H1 (cell line): ENCODE data around the gene TSPAN17. TPM values are rescaled to one million over a fixed set of nuclear protein-coding genes. Genes with fewer than 3 reads are reported as not detected.
A peak's percentile ranks its signal among the peaks of the same experiment; 100 is the strongest.

Experiments
- CTCF ChIA-PET: fragments of 300-600 bp; sonication (Branson Sonifier 250); formaldehyde crosslinking; loops from one replicate; lab custom pipeline; 2021; ENCODE audit not compliant: partially characterized antibody; lab: Charles Lee
- POLR2A ChIA-PET: fragments of 300-600 bp; sonication (Branson Sonifier 250); formaldehyde crosslinking; loops from one replicate; lab custom pipeline; 2021; ENCODE audit warnings: inconsistent platforms; ENCODE audit not compliant: partially characterized antibody; lab: Charles Lee
- DNase-seq, 2 experiments: peaks; one replicate each; pipeline versions ENCODE4 v3.0.0 to v3.0.0-alpha.2; 2010 to 2022; ENCODE audit warnings: low spot score in 2 of 2, low read depth in 1 of 2, mixed read lengths in 1 of 2
- FAIRE-seq: peaks from 2 replicates; lab custom pipeline; 2011; peaks lifted over from hg19 to GRCh38; lab: Jason Lieb, UNC
- H2AFZ ChIP-seq: 2 replicates; pipeline ENCODE4 v1.8.1; 2012; ENCODE audit warnings: low read length, inconsistent platforms
- H2AK5ac ChIP-seq: 2 replicates; pipeline ENCODE4 v1.6.1; 2013; ENCODE audit warnings: low read depth, low read length
- H2BK120ac ChIP-seq: replicated peaks from 2 replicates; pipeline ENCODE3; 2013; ENCODE audit warnings: low read depth, low read length, inconsistent platforms
- H2BK12ac ChIP-seq: 2 replicates; pipeline ENCODE4 v1.6.1; 2013; ENCODE audit warnings: low read depth, low read length
- H2BK15ac ChIP-seq: 2 replicates; pipeline ENCODE4 v1.6.1; 2013; ENCODE audit warnings: low read length
- H2BK20ac ChIP-seq: 2 replicates; pipeline ENCODE4 v1.6.1; 2013; ENCODE audit warnings: low read length
- H2BK5ac ChIP-seq: 2 replicates; pipeline ENCODE4 v1.6.1; 2013; ENCODE audit warnings: low read depth, low read length
- H3K14ac ChIP-seq: 2 replicates; pipeline ENCODE4 v1.6.1; 2013; ENCODE audit warnings: inconsistent platforms; ENCODE audit not compliant: insufficient read length
- H3K18ac ChIP-seq: 2 replicates; pipeline ENCODE4 v1.6.1; 2013; ENCODE audit warnings: low read length; ENCODE audit errors: extremely low read depth
- H3K23ac ChIP-seq: 2 replicates; pipeline ENCODE4 v1.6.1; 2013; ENCODE audit warnings: inconsistent platforms; ENCODE audit not compliant: insufficient read length
- H3K23me2 ChIP-seq: 2 replicates; pipeline ENCODE4 v1.6.1; 2013; ENCODE audit warnings: low read depth, low read length
- H3K27ac ChIP-seq: 2 replicates; pipeline ENCODE4 v1.6.1; 2011; ENCODE audit warnings: low read depth, low read length, inconsistent platforms
- H3K27me3 ChIP-seq, 4 experiments: replicated peaks in 1 of 4; 1 replicate in 1 of 4; 2 replicates in 3 of 4; pipeline versions ENCODE4 v1.6.1 to v1.8.1; 2011 to 2013; ENCODE audit warnings: low read length in 3 of 4, mild to moderate bottlenecking in 3 of 4, inconsistent platforms in 2 of 4, mixed read lengths in 2 of 4, moderate library complexity in 1 of 4; ENCODE audit not compliant: control insufficient read depth in 3 of 4, insufficient read depth in 3 of 4; ENCODE audit errors: extremely low read depth in 1 of 4
- H3K36me3 ChIP-seq, 4 experiments: 2 replicates each; pipeline versions ENCODE4 v1.6.1 to v1.8.1; 2011 to 2013; ENCODE audit warnings: mild to moderate bottlenecking in 4 of 4, low read length in 3 of 4, moderate library complexity in 2 of 4, control low read depth in 1 of 4, inconsistent platforms in 1 of 4; ENCODE audit not compliant: insufficient read depth in 4 of 4, control insufficient read depth in 2 of 4
- H3K4ac ChIP-seq: replicated peaks from 2 replicates; pipeline ENCODE3; 2013; ENCODE audit warnings: low read length, low read depth, mixed read lengths, inconsistent platforms; ENCODE audit not compliant: insufficient read length
- H3K4me1 ChIP-seq, 4 experiments: replicated peaks in 1 of 4; 1 replicate in 1 of 4; 2 replicates in 3 of 4; pipeline versions ENCODE4 v1.6.1 to v1.8.1; 2011 to 2013; ENCODE audit warnings: low read length in 3 of 4, inconsistent platforms in 2 of 4, mixed read lengths in 1 of 4; ENCODE audit not compliant: insufficient read depth in 4 of 4, control insufficient read depth in 3 of 4
- H3K4me2 ChIP-seq, 2 experiments: 2 replicates each; pipeline versions ENCODE4 v1.6.1 to v1.8.1; 2011 to 2013; ENCODE audit warnings: low read depth in 2 of 2, low read length in 2 of 2, control low read depth in 1 of 2, inconsistent platforms in 1 of 2, mild to moderate bottlenecking in 1 of 2; ENCODE audit not compliant: insufficient read depth in 1 of 2
- H3K4me3 ChIP-seq, 4 experiments: fragments of 200-600, 300-600 bp in 1 of 4; sonication (generic), shearing (Covaris generic), sonication (Bioruptor Twin) in 1 of 4; 2 replicates each; pipeline versions ENCODE4 v1.5.1 to v1.8.1; 2011 to 2016; ENCODE audit warnings: low read length in 4 of 4, low read depth in 3 of 4, control low read depth in 2 of 4, inconsistent platforms in 2 of 4, mild to moderate bottlenecking in 2 of 4, mixed read lengths in 1 of 4, moderate library complexity in 1 of 4; ENCODE audit not compliant: insufficient read depth in 2 of 4; ENCODE audit errors: extremely low read depth in 1 of 4
- H3K56ac ChIP-seq: replicated peaks from 2 replicates; pipeline ENCODE3; 2013; ENCODE audit warnings: low read depth, mild to moderate bottlenecking, mixed read lengths, low read length, inconsistent platforms; ENCODE audit not compliant: insufficient read length
- H3K79me1 ChIP-seq: 2 replicates; pipeline ENCODE4 v1.6.1; 2013; ENCODE audit warnings: low read depth, low read length, control low read depth
- H3K79me2 ChIP-seq, 2 experiments: 2 replicates each; pipeline versions ENCODE4 v1.6.1 to v1.8.1; 2012 to 2013; ENCODE audit warnings: low read length in 2 of 2, mild to moderate bottlenecking in 2 of 2, inconsistent platforms in 1 of 2; ENCODE audit not compliant: insufficient read depth in 2 of 2, control insufficient read depth in 1 of 2
- H3K9ac ChIP-seq, 4 experiments: replicated peaks in 1 of 4; 1 replicate in 1 of 4; 2 replicates in 3 of 4; pipeline versions ENCODE4 v1.6.1 to v1.8.1; 2011 to 2013; ENCODE audit warnings: low read depth in 3 of 4, low read length in 3 of 4, control low read depth in 2 of 4, mild to moderate bottlenecking in 2 of 4, moderate library complexity in 2 of 4, inconsistent platforms in 1 of 4; ENCODE audit errors: extremely low read depth in 1 of 4
- H3K9me3 ChIP-seq, 2 experiments: 2 replicates each; pipeline versions ENCODE4 v1.6.1 to v1.8.1; 2012 to 2013; ENCODE audit warnings: mild to moderate bottlenecking in 2 of 2, moderate library complexity in 2 of 2, control low read depth in 1 of 2, inconsistent platforms in 1 of 2, low read depth in 1 of 2, low read length in 1 of 2, mixed read lengths in 1 of 2; ENCODE audit not compliant: insufficient read depth in 2 of 2
- H4K20me1 ChIP-seq, 2 experiments: replicated peaks in 1 of 2; 2 replicates each; pipeline versions ENCODE3 to v1.8.1; 2011 to 2013; ENCODE audit warnings: inconsistent platforms in 2 of 2, low read length in 2 of 2, mild to moderate bottlenecking in 1 of 2; ENCODE audit not compliant: insufficient read depth in 2 of 2, control insufficient read depth in 1 of 2
- H4K5ac ChIP-seq: 2 replicates; pipeline ENCODE4 v1.6.1; 2013; ENCODE audit warnings: low read length, low read depth, mixed read lengths, inconsistent platforms; ENCODE audit not compliant: insufficient read length
- H4K8ac ChIP-seq: 2 replicates; pipeline ENCODE4 v1.8.0; 2013; ENCODE audit warnings: mild to moderate bottlenecking, moderate library complexity, low read length, inconsistent platforms; ENCODE audit not compliant: insufficient read depth; ENCODE audit errors: extremely low read depth
- H4K91ac ChIP-seq: replicated peaks from 2 replicates; pipeline ENCODE3; 2013; ENCODE audit warnings: low read length, mixed read lengths, inconsistent platforms; ENCODE audit not compliant: insufficient read length
- CHD1 ChIP-seq: IDR thresholded peaks from 2 replicates; pipeline ENCODE4 v1.6.1; 2012; ENCODE audit warnings: low read depth, low read length, improper control_type of control experiment
- NANOG ChIP-seq: IDR thresholded peaks from 2 replicates; pipeline ENCODE4 v1.6.1; 2011; ENCODE audit warnings: low read length, low read depth, mild to moderate bottlenecking, inconsistent platforms; ENCODE audit not compliant: insufficient read depth, poor library complexity, severe bottlenecking
- NRF1 ChIP-seq: IDR thresholded peaks from 2 replicates; pipeline ENCODE4 v1.6.1; 2011; ENCODE audit warnings: mild to moderate bottlenecking, low read depth, low read length, improper control_type of control experiment
- POU5F1 ChIP-seq: IDR thresholded peaks from 2 replicates; pipeline ENCODE4 v1.6.1; 2011; ENCODE audit warnings: low read depth, mild to moderate bottlenecking, low read length, moderate library complexity
- SIRT6 ChIP-seq: IDR thresholded peaks from one replicate; pipeline ENCODE4 v1.7.1; 2012; ENCODE audit warnings: low read length, inconsistent platforms
- SIX5 ChIP-seq: IDR thresholded peaks from 2 replicates; pipeline ENCODE4 v1.6.1; 2011; ENCODE audit warnings: mild to moderate bottlenecking, low read depth, low read length
- SRF ChIP-seq: IDR thresholded peaks from 2 replicates; pipeline ENCODE4 v1.6.1; 2011; ENCODE audit warnings: mild to moderate bottlenecking, low read depth, low read length, moderate library complexity
- WGBS, 2 experiments: shearing (Covaris generic) in 1 of 2; methylation state at CpG; one replicate each; pipeline versions ENCODE4 v1.1.6 to v1.1.7; 2013 to 2015; ENCODE audit warnings: low lambda C conversion rate in 2 of 2, mixed read lengths in 2 of 2, inconsistent platforms in 1 of 2, low coverage in 1 of 2, missing lambda C conversion rate in 1 of 2; ENCODE audit not compliant: insufficient replicate concordance in 2 of 2, insufficient coverage in 1 of 2, insufficient read length in 1 of 2; ENCODE audit errors: extremely low coverage in 1 of 2, missing lambda C conversion rate in 1 of 2; 5-methylcytosine and 5-hydroxymethylcytosine counted together
- polyA plus RNA-seq, 7 experiments: library from polyadenylated mRNA; depleted of rRNA in 3 of 7; stranded (reverse) in 5 of 7; unstranded in 2 of 7; fragments of >200 nt in 5 of 7; fragments of 200-250 nt in 2 of 7; gene quantifications; 1 replicate in 5 of 7; 2 replicates in 1 of 7; 4 replicates in 1 of 7; pipeline versions ENCODE4 v1.2.1 to v1.2.3, GENCODE V29; 2011 to 2013; ENCODE audit warnings: missing spikeins in 2 of 7, mixed read lengths in 2 of 7
- total RNA-seq: library from RNA; stranded (reverse); fragmentation: NEBNext Ultra II Directional; extraction: Animal tissue kit (Norgen Biotek cat#: 25700); gene quantifications from 2 replicates; pipeline ENCODE4 v1.2.1, GENCODE V29; 2021

The TSPAN17 gene
- total and polyA plus RNA-seq, 2 of the 8 experiments (the other 6 are each of a cell fraction or from before 2014, with no cell fraction given) = 41.5 to 53.7 TPM

DNA sequence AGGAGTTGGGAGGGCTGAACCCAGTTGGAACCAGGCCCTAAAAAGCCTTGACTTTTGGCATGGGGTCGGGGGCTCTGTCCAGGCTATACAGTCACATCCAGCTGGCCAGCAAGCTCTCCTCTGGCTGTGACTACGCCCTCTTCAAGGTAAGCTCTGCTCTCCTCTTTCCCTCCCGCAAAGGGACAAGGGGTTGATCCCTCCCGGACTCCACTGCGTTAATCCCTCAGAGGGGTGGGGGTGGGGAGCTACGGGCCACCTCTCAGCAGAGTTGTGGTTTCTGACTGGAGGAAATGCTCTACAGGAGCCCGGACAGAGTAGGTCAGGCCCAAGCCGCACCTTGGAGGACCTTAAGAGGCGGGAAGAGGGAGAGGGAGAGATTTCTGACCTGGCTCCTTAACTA is 3.0 kb upstream of the TSPAN17 start:
- Histone ChIP-seq H3K27ac (no peak overlapping the region), H4K20me1 (peaks cover 3% of the 10 kb centered on the region in 2 experiments), H3K56ac (no peak overlapping the region), H3K4me2 (0 out of 4 replicates have a peak overlapping the region, but pooled peaks of 1 of the 2 experiments have one; percentile 2), H2BK120ac (no peak overlapping the region), H4K5ac (no peak overlapping the region), H3K9ac (no peak overlapping the region), H2AFZ (no peak overlapping the region), H3K14ac (no peak overlapping the region), H4K8ac (peak overlapping the region; percentile 28; the same call in 1 of the 2 replicates), H3K79me1 (peaks cover 10% of the 10 kb centered on the region; the same call in 1 of the 2 replicates), H4K91ac (no peak overlapping the region), H3K4me3 (no peak overlapping the region), H3K18ac (no peak overlapping the region), H3K36me3 (no peaks in the 10 kb centered on the region), H2AK5ac (no peak overlapping the region), H3K79me2 (peaks cover 0 to 10% of the 10 kb centered on the region in 2 experiments; a peak in 1 of 4 replicates), H3K4me1 (peaks cover 0 to 36% (median 23%) of the 10 kb centered on the region in 4 experiments; a peak in 6 of 7 replicates), H3K4ac (no peak overlapping the region), H3K27me3 (no peaks in the 10 kb centered on the region; a peak in 1 of 7 replicates), H3K23me2 (peaks cover 7% of the 10 kb centered on the region; the same call in 1 of the 2 replicates), H2BK15ac (no peak overlapping the region), H3K9me3 (no peaks in the 10 kb centered on the region), H2BK20ac (no peak overlapping the region), H2BK5ac (no peak overlapping the region), H3K23ac (no peak overlapping the region), H2BK12ac (no peak overlapping the region)
- DNase-seq = no peak
- TF ChIP-seq SIRT6 (no peak), SRF (no peak), CHD1 (no peak), SIX5 (no peak), POU5F1 (no peak), NANOG (no peak), NRF1 (no peak)
- WGBS, 2 experiments = 78% methylated on average over 8 of the region's 9 CpGs; no CpG with 5 or more reads in 1 of the 2 experiments
- no peak for FAIRE-seq
- CTCF ChIA-PET = interaction anchor here (1.2 to 4.4 kb wide), 3 partner anchors 9 to 71 kb away, joined by 3 to 14 read pairs (median 4); no protein-coding TSS in a partner anchor
- POLR2A ChIA-PET = interaction anchor here (1.3 kb wide), 1 partner anchor 9 kb away, joined by 3 read pairs; no protein-coding TSS in a partner anchor
